Measurements from ENCODE around the gene PTCHD4.

DNA sequence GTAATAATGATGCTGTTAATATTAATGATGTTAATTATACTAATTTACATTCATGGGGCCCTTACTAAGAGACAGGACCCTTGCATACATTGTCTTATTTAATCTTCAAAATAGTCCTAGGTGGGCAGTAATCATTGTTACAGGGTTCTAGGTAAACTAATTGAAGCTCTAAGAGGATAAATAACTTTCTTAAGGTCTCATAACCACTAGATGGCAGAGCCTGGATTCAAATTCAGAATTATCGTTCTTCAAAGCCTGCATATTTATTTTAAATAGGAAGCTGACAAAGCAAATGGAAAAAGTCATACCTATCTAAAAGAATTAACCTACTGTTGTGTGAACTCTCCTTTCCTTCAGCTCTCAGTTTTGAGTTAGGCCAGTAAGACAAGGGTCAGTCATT, 23.5 kb downstream of the PTCHD4 start:
- TF ChIP-seq EP300 (IDR thresholded peaks at IDR 0.05), result no peak
- TF ChIP-seq, protein P1, sequence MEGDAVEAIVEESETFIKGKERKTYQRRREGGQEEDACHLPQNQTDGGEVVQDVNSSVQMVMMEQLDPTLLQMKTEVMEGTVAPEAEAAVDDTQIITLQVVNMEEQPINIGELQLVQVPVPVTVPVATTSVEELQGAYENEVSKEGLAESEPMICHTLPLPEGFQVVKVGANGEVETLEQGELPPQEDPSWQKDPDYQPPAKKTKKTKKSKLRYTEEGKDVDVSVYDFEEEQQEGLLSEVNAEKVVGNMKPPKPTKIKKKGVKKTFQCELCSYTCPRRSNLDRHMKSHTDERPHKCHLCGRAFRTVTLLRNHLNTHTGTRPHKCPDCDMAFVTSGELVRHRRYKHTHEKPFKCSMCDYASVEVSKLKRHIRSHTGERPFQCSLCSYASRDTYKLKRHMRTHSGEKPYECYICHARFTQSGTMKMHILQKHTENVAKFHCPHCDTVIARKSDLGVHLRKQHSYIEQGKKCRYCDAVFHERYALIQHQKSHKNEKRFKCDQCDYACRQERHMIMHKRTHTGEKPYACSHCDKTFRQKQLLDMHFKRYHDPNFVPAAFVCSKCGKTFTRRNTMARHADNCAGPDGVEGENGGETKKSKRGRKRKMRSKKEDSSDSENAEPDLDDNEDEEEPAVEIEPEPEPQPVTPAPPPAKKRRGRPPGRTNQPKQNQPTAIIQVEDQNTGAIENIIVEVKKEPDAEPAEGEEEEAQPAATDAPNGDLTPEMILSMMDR (IDR thresholded peaks at IDR 0.05), result peak; percentile 52
- peak; percentile 61 for TF ChIP-seq SMC3 (IDR thresholded peaks at IDR 0.05)
- no peak for TF ChIP-seq TP53 (CRISPR knock-in tag; IDR thresholded peaks at IDR 0.05)
